Esophagus squamous epithelium (tissue), 4 donors: Measurements from ENCODE around the gene FABP6.

Experiments used
- CTCF ChIP-seq, 6 experiments: fragments of 450-650 bp in 4 of 6; fragments of 200-600 bp in 2 of 6; sonication (generic) in 2 of 6; IDR thresholded peaks; one replicate each; pipeline ENCODE4 v1.5.1; 2016 to 2019; ENCODE audit warnings: antibody characterized with exemption in 6 of 6, mild to moderate bottlenecking in 4 of 6, moderate library complexity in 4 of 6
- POLR2A ChIP-seq, 4 donors: fragments of 450-650 bp; IDR thresholded peaks; one replicate each; pipeline ENCODE4 v1.6.1; 2017; ENCODE audit warnings: antibody characterized with exemption in 4 of 4, mild to moderate bottlenecking in 4 of 4, moderate library complexity in 3 of 4

GRCh38 chr5:160181965-160182622 is 47.2 kb upstream of the FABP6 start:
- TF ChIP-seq CTCF (IDR thresholded peaks at IDR 0.05): no peak
- TF ChIP-seq POLR2A (IDR thresholded peaks at IDR 0.05): no peak
